Right forelimb (tissue), 1 donor: ENCODE measurements around the gene EXPH5.
"Not testable (repeated sequence)": the region's sequence is repeated elsewhere in the genome, so short reads cannot be mapped to it uniquely, and the experiment has no call there.

Experiments used
- DNase-seq: peaks from one replicate; pipeline ENCODE4 v3.0.0-alpha.2; 2018

EXPH5 gene

GRCh38 chr11:108597736-108598355 is 4.3 kb upstream of the EXPH5 start:
- DNase-seq: no peak

- DNase-seq: no peak
Observed at GRCh38 chr11:108596701-108597100, 3.1 kb upstream of the EXPH5 start.

GRCh38 chr11:108593923-108594434 is 411 bp upstream of the EXPH5 start:
- DNase-seq: no peak

- DNase-seq: peak; percentile 53
Observed at GRCh38 chr11:108592591-108593213, 866 bp downstream of the EXPH5 start.

- DNase-seq: no peak
Observed at GRCh38 chr11:108591893-108592292, 1.7 kb downstream of the EXPH5 start.

- no peak for DNase-seq
Observed at GRCh38 chr11:108589136-108589535, 4.4 kb downstream of the EXPH5 start.

GRCh38 chr11:108588287-108588686 is 5.3 kb downstream of the EXPH5 start:
- DNase-seq: no peak

GRCh38 chr11:108587109-108587508 is 6.5 kb downstream of the EXPH5 start:
- DNase-seq: no peak

GRCh38 chr11:108586600-108586999 is 7.0 kb downstream of the EXPH5 start:
- no peak for DNase-seq

- not testable (repeated sequence) for DNase-seq
Observed at GRCh38 chr11:108586185-108586584, 7.4 kb downstream of the EXPH5 start.

- DNase-seq: no peak
Observed at GRCh38 chr11:108584973-108585372, 8.6 kb downstream of the EXPH5 start.

GRCh38 chr11:108580645-108581044 is 12.9 kb downstream of the EXPH5 start:
- no peak for DNase-seq

GRCh38 chr11:108580043-108580442 is 13.5 kb downstream of the EXPH5 start:
- no peak for DNase-seq

GRCh38 chr11:108576523-108576922 is 17.0 kb downstream of the EXPH5 start:
- no peak for DNase-seq

GRCh38 chr11:108574675-108575074 is 18.9 kb downstream of the EXPH5 start:
- DNase-seq: no peak

- DNase-seq: no peak
Observed at GRCh38 chr11:108571001-108571400, 22.6 kb downstream of the EXPH5 start.

- DNase-seq: no peak
Observed at GRCh38 chr11:108569896-108570295, 23.7 kb downstream of the EXPH5 start.

GRCh38 chr11:108568195-108568858 is 25.2 kb downstream of the EXPH5 start:
- no peak for DNase-seq

GRCh38 chr11:108565653-108566052 is 27.9 kb downstream of the EXPH5 start:
- no peak for DNase-seq

GRCh38 chr11:108562746-108563581 is 30.6 kb downstream of the EXPH5 start:
- DNase-seq: no peak

GRCh38 chr11:108561535-108561991 is 32.0 kb downstream of the EXPH5 start:
- no peak for DNase-seq

- DNase-seq: no peak
Observed at GRCh38 chr11:108559904-108560303, 33.7 kb downstream of the EXPH5 start.

- DNase-seq: no peak
Observed at GRCh38 chr11:108559340-108559739, 34.2 kb downstream of the EXPH5 start.
